ENCODE data around the gene MAP3K5.

The MAP3K5 gene

DNA sequence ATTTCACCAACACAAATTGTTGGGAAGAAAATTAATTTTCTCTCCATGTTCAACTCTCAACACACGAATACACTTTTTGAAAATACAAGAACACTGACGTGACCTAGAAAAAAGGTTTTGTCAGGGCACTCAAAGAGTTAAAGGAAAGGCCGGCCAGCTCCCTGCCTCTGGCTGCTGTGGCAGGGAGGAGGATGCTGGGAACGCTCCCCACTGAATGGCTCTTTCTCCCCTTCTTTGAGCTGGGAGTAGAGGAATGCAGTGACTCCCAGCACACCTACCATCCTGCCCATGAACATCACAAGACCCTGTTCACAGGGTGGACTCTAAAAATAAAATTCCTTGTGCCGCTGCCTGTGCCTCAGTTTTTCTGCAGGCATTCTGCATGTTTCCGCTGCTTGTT is 47.0 kb downstream of the MAP3K5 start:
- DNase-seq: no peak

GRCh38 chr6:136744889-136745288 is 47.4 kb downstream of the MAP3K5 start:
- DNase-seq: no peak

GRCh38 chr6:136742125-136742524 is 50.2 kb downstream of the MAP3K5 start:
- no peak for DNase-seq

DNA sequence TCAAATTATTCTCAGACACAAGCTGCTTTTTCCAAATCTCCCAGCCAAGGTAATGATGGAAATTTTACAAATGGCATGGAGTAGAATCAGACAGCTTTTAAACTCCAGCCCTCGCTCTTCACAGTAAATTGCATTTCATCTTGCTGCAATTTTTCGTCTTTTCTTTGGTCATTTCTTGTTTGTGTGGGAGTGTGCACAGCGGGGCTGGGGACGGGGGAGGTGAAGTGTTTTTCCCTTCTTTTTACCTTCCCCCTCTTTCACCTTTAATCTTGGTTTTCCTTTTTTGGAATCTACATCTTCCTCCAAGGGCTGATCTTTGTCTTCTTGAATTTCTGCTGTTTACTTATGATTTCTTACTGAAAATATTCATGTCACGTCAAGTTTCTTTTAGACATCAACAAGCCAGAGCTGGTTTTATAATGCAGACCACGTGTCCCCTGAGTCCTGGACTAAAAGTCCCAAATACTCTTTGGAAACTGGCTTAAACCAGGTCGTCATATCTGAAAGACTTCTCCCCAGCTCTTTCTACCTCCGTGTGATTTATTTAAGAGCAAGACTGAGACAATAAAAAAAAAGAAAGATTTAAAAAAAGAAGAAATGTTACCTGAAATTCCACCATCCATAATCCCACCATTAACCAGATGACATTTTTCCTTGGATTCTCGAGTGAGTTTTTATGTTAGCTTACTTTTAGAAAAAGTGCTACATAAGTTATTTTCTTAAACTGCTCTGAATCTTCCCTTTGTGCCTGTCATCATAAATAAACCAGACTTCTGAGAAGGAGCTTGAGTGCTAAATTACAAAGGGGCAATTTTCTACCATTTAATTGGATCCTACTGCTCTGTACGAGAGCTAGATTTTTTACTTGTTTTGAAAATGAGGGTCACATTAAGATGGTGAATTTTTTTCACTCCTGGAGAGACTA is 52.0 kb downstream of the MAP3K5 start:
- no peak for DNase-seq

DNA sequence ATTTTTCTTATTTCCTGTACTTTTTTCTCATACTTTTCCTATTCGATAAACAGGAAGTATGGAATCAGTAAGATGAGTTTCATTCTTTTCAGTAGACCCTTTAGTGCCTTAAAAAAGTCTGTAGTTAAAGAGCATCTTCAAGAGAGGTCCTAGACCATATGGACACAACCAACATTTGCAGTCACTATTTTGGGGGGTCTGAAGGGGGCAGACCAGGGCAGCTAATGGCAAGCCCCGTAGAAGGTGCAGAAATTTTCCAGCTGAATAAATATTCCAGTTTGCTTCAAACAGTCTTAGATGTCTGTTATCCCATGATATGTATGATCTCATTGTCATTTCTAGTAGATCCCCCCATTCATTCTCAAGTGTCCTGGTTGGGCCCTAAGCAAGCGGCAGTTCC is 52.8 kb downstream of the MAP3K5 start:
- DNase-seq: no peak

DNA sequence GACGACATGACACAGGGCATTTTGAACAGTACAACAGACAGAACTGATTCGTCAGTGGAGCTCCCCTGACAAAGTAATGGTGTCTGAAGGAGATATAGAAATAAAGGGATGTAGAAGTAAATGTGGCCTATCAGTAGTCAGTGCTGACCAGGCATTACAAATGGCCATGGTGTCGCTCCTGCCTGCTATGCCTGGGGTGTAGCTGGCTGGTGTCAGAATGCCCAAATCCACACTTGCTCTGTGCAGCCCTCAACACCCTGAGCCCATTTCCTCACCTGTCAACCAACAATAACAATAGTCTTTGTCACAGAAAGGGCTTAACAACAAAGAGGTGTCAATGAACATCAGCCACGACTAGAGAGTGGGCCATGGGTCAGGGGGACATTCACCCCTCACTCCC is 53.2 kb downstream of the MAP3K5 start:
- no peak for DNase-seq

DNA sequence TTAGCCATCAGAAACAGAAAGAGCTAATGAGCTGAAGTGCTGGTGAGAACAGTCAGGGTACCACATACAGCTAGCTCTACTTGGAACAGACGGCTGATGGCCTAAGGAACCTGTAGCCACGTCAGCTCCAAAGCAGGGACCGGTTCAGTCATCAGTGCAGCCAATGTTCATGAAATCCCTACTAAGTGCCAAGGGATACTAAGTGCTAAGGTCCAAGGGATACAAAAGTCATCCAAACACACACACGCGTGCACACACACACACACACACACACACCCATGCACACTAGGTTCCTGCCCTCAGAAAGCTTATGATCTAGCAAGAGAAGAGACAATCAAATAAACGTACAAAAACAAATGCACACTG is 53.6 kb downstream of the MAP3K5 start:
- DNase-seq: no peak

DNA sequence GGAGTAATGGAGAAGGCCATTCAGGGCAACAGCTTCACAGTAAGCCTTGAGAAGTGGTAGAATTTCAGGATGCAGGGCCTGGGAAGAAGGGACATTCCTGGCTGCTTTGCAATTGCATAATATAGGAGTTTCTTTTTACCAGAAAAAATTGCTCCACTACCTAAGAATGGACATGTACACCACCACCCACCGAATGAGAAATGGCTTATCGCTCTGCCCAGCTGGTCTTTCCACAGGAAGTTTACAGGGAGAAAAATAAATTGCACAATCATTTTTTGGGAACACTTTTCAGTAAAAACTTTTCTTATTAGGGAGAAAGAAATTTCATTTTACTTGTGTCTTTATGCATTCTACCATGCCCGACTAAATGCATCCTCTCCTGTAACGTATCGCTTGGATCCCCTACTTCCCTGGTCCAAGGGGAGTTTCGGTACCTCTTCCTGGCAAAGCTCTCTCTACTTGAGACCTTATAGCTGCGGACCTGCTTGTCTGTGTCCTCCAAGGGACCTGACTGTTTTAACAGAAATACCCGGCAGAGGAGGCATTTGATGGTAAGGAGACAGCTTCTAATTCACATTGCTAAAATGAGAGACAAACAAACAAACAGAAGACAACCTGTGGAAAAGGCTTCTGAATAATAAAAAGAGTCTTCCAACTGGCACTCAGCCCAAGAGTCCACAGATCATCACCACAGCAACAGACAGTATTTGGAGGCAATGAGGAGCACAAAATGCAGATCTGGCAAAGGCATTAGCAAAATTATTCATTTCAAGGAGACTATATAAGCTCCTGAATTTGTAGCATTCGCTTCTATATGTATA is 54.2 kb downstream of the MAP3K5 start:
- DNase-seq: no peak

- DNase-seq: no peak
Measured at GRCh38 chr6:136737374-136737844, 54.9 kb downstream of the MAP3K5 start.

DNA sequence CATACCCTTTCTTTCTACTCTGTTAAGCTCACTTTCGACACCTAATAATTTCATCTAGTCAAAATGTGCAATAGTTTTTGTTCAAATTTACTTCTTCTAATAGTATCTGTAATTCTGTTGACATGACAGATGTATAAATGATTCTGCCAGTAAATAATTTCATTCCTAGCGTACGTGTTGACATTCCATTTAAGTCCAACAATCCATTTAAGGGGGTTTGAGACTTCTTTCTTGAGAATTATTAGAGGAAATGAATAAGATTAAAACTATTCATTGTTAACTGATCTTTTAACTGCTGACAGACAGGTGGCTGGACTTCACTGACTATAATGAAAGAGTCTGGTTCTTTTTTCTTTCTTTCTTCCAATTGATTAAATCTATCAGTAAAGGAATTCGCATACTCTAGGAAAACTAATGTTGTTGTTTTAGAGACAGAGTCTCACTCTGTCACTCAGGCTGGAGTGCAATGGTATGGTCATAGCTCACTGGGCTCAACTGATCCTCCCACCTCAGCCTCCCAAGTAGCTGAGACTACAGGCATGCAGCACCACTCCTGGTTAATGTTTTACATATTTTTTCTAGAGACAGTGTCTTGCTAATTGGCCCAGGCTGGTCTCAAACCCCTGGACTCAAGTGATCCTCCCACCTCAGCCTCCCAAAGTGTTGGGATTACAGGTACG is 55.9 kb downstream of the MAP3K5 start:
- no peak for DNase-seq

DNA sequence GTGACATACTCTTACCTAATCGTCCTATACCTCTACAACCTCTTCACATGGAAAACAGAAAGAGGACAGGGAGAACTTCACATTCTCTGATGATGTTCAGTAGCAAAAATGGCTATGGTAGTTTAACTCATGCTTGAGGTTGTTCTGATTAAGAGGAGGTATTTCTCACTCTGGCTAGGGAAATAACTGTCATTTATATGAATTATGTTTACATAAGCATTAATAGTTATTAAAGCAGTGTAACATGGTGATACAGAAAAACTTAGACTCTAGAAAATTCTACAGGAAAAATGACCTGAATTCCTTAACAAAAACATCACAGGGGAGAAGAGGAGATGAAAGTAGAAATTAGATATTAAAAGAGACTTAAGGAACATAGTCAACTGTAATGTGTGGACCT is 57.3 kb downstream of the MAP3K5 start:
- DNase-seq: no peak

DNA sequence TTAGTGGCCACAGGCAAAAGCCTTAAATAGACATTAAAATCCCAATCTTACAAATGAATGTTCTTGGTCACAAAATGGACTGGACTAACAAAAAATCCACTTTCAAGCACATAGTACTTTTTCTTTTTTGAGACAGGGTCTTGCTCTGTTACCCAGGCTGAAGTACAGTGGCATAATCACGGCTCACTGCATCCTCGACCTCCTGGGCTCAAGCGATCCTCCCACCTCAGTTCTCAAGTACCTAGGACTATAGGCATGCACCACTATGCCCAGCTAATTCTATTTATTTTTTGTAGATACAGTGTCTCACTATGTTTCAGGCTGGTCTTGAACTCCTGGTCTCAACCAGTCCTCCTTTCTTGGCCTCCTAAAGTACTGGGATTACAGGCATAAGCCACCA is 59.4 kb downstream of the MAP3K5 start:
- no peak for DNase-seq

- DNase-seq: no peak
Measured at GRCh38 chr6:136729832-136730231, 62.4 kb downstream of the MAP3K5 start.

- no peak for DNase-seq
Measured at GRCh38 chr6:136728976-136729515, 63.2 kb downstream of the MAP3K5 start.

- DNase-seq: no peak
Measured at GRCh38 chr6:136728033-136728939, 64.0 kb downstream of the MAP3K5 start.

GRCh38 chr6:136726837-136727557 is 65.3 kb downstream of the MAP3K5 start:
- DNase-seq: no peak

- DNase-seq: no peak
Measured at GRCh38 chr6:136725124-136725523, 67.2 kb downstream of the MAP3K5 start.

DNA sequence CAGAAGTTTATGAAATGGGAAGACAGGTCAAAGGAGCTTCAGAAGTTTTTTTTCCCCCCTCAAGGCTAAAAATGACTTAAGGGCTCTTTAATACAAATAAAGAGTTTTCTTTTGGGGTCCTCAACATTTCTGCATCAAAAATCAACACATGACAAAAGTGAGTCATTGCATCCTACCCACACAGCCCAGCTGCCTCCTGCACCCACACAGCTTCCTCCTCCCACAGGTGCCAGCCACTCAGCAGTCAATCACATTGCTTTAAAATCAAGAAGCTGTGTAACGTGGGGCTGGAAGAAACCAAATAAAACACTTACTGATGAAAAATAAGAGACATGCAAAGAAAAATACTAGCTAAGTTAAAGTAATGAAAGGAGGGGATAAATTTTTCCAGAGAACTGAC is 68.5 kb downstream of the MAP3K5 start:
- DNase-seq: peak; percentile 38

- DNase-seq: no peak
Measured at GRCh38 chr6:136721467-136721866, 70.8 kb downstream of the MAP3K5 start.

DNA sequence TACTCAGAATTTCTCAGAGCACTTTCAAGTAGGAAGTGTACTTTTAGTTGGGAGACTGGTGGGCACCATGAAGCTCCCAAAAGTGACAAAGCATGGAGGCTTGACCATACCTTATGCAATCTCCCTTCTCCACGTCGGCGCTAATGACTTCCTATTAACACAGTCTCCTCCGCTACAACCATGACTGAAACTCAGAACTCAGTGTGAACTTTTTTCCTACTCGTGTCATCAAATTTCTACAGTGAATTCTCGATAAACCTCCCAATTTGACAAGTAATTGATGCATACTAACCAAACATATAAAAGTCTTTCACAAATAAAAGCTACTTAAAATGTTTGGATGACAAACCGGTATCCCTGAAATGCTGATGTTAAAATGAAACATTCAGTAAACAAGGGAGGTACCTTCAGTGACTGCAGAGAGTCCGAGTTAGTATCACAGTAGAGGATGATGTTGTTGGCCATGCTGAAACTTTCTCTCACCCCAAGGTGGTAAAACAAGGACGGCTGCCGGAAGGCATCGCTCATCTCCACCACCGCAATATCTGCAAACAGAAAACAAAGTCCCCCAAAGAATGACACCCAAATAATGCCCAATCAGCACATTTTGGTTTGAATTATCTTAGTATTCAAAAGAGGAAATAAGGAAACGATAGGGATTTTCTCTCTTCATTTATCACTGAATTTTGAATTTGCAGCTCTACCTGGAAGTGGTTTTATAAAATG is 72.1 kb downstream of the MAP3K5 start:
- no peak for DNase-seq

Measured in activated CD4-positive, alpha-beta T cell treated with anti-CD3 and anti-CD28 coated beads for 48 hours (primary cell).